K562 (cell line): ENCODE results near the gene TP53BP1. TPM values are rescaled to one million over a fixed set of nuclear protein-coding genes. Genes with fewer than 3 reads are reported as not detected.

ENCODE experiments used
- ATAC-seq: fragments of 200-7000 bp; cut with Tn5 transposase; 3 replicates; pipeline ENCODE4 v1.9.1; 2020; ENCODE audit warnings: moderate library complexity
- BruUV-seq: library from RNA; stranded (reverse); fragments of 400-500 nt; replicated peaks from 2 replicates; lab custom pipeline; 2021; lab: Mats Ljungman, UMichigan
- CTCF ChIA-PET: fragments of 300-600 bp; formaldehyde crosslinking; extraction: SDS; loops from one replicate; lab custom pipeline; 2021; ENCODE audit warnings: low intra/inter-chr PET ratio; lab: Yijun Ruan, JAX
- POLR2A ChIA-PET: fragments of 300-600, 350-650 bp; sonication (Branson Sonifier 250); formaldehyde crosslinking; extraction: SDS; loops from one replicate; lab custom pipeline; 2021; ENCODE audit warnings: antibody characterized with exemption, inconsistent platforms; lab: Yijun Ruan, JAX
- DNase-seq, 4 experiments: peaks; one replicate each; pipeline versions ENCODE4 v3.0.0 to v3.0.0-alpha.2; 2011 to 2018; ENCODE audit warnings: low spot score in 3 of 4, mixed read lengths in 3 of 4; ENCODE audit errors: extremely low read depth in 1 of 4
- FAIRE-seq: peaks from 2 replicates; lab custom pipeline; 2011; peaks lifted over from hg19 to GRCh38; lab: Jason Lieb, UNC
- H2AFZ ChIP-seq: 2 replicates; pipeline ENCODE4 v1.6.0; 2011; ENCODE audit warnings: low read depth, low read length, control low read depth, inconsistent platforms
- H3K27ac ChIP-seq: fragments of 200-600 bp; 3 replicates; pipeline ENCODE4 v1.8.0; 2011; ENCODE audit warnings: low read depth, mild to moderate bottlenecking, control low read depth, inconsistent platforms, low read length, moderate library complexity, mixed read lengths; ENCODE audit errors: extremely low read depth
- H3K27me3 ChIP-seq, 2 experiments: fragments of 300-600 bp in 1 of 2; 2 replicates in 1 of 2; 3 replicates in 1 of 2; pipeline versions ENCODE4 v1.6.0 to v1.8.0; 2011; ENCODE audit warnings: inconsistent platforms in 2 of 2, low read length in 2 of 2, mild to moderate bottlenecking in 1 of 2, mixed read lengths in 1 of 2, moderate library complexity in 1 of 2; ENCODE audit not compliant: control insufficient read depth in 2 of 2, insufficient read depth in 2 of 2
- H3K36me3 ChIP-seq: fragments of 300-600 bp; 3 replicates; pipeline ENCODE4 v1.8.0; 2011; ENCODE audit warnings: mild to moderate bottlenecking, low read length, inconsistent platforms; ENCODE audit not compliant: control insufficient read depth, insufficient read depth
- H3K4me1 ChIP-seq, 2 experiments: fragments of 200-600 bp in 1 of 2; replicated peaks in 1 of 2; 2 replicates in 1 of 2; 3 replicates in 1 of 2; pipeline versions ENCODE4 v1.5.1 to v1.8.0; 2011; ENCODE audit warnings: inconsistent platforms in 2 of 2, low read length in 2 of 2, mild to moderate bottlenecking in 1 of 2, mixed read lengths in 1 of 2, moderate library complexity in 1 of 2; ENCODE audit not compliant: control insufficient read depth in 2 of 2, insufficient read depth in 2 of 2
- H3K4me2 ChIP-seq: 2 replicates; pipeline ENCODE4 v1.6.1; 2011; ENCODE audit warnings: low read length, control low read depth, inconsistent platforms, mixed read lengths; ENCODE audit not compliant: insufficient read depth
- H3K4me3 ChIP-seq: fragments of 200-600 bp; sonication (generic), shearing (Covaris generic); 2 replicates; pipeline ENCODE4 v1.5.1; 2016; ENCODE audit warnings: control low read depth, inconsistent platforms
- H3K79me2 ChIP-seq: fragments of 200-600 bp; 3 replicates; pipeline ENCODE4 v1.8.0; 2011; ENCODE audit warnings: low read length, inconsistent platforms; ENCODE audit not compliant: control insufficient read depth, insufficient read depth
- H3K9ac ChIP-seq, 2 experiments: 2 replicates each; pipeline versions ENCODE4 v1.6.0 to v1.6.1; 2011; ENCODE audit warnings: low read depth in 2 of 2, low read length in 2 of 2, control low read depth in 1 of 2, inconsistent platforms in 1 of 2, mild to moderate bottlenecking in 1 of 2, mixed read lengths in 1 of 2; ENCODE audit not compliant: insufficient read depth in 1 of 2
- H3K9me1 ChIP-seq: one replicate; pipeline ENCODE4 v1.6.0; 2011; ENCODE audit warnings: inconsistent platforms, mild to moderate bottlenecking, low read length, moderate library complexity; ENCODE audit not compliant: control insufficient read depth, insufficient read depth
- H3K9me3 ChIP-seq: replicated peaks from 2 replicates; pipeline ENCODE4 v1.5.1; 2011; ENCODE audit warnings: low read depth, low read length, inconsistent platforms; ENCODE audit not compliant: control insufficient read depth, insufficient read depth
- H4K20me1 ChIP-seq: replicated peaks from 2 replicates; pipeline ENCODE4 v1.6.1; 2011; ENCODE audit warnings: low read length, inconsistent platforms, mixed read lengths; ENCODE audit not compliant: control insufficient read depth, insufficient read depth
- CBX5 ChIP-seq: IDR thresholded peaks from 2 replicates; pipeline ENCODE4 v1.6.1; 2014; ENCODE audit warnings: low read depth, borderline replicate concordance
- ETS2 ChIP-seq: IDR thresholded peaks from 2 replicates; pipeline ENCODE4 v1.6.1; 2016; ENCODE audit warnings: borderline replicate concordance, missing genetic modification characterization, mild to moderate bottlenecking, moderate library complexity, missing compliant biosample characterization; ENCODE audit not compliant: poor library complexity, severe bottlenecking
- NFYB ChIP-seq: IDR thresholded peaks from 2 replicates; pipeline ENCODE4 v1.6.1; 2011; ENCODE audit warnings: mild to moderate bottlenecking, moderate library complexity; ENCODE audit not compliant: insufficient read length; ENCODE audit errors: extremely low read depth
- TFAP4 ChIP-seq: sonication (generic); formaldehyde crosslinking; IDR thresholded peaks from 2 replicates; pipeline ENCODE4 v1.8.0; 2022; ENCODE audit warnings: missing genetic modification reagents, mild to moderate bottlenecking, moderate library complexity, borderline replicate concordance
- ZNF232 ChIP-seq: sonication (generic); formaldehyde crosslinking; IDR thresholded peaks from 2 replicates; pipeline ENCODE4 v1.8.0; 2022; ENCODE audit warnings: mild to moderate bottlenecking, missing genetic modification reagents
- ZNF449 ChIP-seq: fragments of 250-450 bp; sonication (Bioruptor Pico); IDR thresholded peaks from 2 replicates; pipeline ENCODE4 v1.8.0; 2022; ENCODE audit warnings: moderate library complexity, mild to moderate bottlenecking, inconsistent platforms
- ZNF655 ChIP-seq: fragments of 250-450 bp; sonication (Bioruptor Pico); IDR thresholded peaks from 2 replicates; pipeline ENCODE4 v1.5.0; 2021
- WGBS: fragments of 100-300 bp; shearing (Covaris generic); methylation state at CpG from one replicate; pipeline ENCODE4 v1.1.6; 2016; ENCODE audit warnings: low coverage, mixed read lengths; ENCODE audit not compliant: insufficient coverage; ENCODE audit errors: missing lambda C conversion rate; 5-methylcytosine and 5-hydroxymethylcytosine counted together
- in situ Hi-C: fragments of 300-500 bp; cut with MboI; formaldehyde crosslinking; loops from 4 replicates; pipeline ENCODE4 v1.15.0; 2018; ENCODE audit warnings: inconsistent platforms, mixed read lengths
- intact Hi-C: fragments of 100-400 bp; cut with micrococcal nuclease; formaldehyde crosslinking; loops from 2 replicates; pipeline ENCODE4 v1.14.2; 2022
- polyA plus RNA-seq, 8 experiments: library from polyadenylated mRNA; depleted of rRNA in 4 of 8; stranded (reverse) in 5 of 8; unstranded in 3 of 8; fragments of >200 nt; fragmentation: Nextera tagmentation in 2 of 8; fragmentation: Illumina TruSeq in 1 of 8; extraction: Ambion mirVana in 2 of 8; extraction: Trizol in 1 of 8; gene quantifications; 2 replicates each; pipeline versions ENCODE4 v1.2.1 to v1.2.3, GENCODE V29; 2011 to 2014; ENCODE audit warnings: inconsistent platforms in 1 of 8, missing spikeins in 1 of 8
- total RNA-seq, 7 experiments: library from RNA; depleted of rRNA in 6 of 7; stranded (reverse); fragments of >200 nt in 6 of 7; fragmentation: Illumina TruSeq in 2 of 7; extraction: Trizol in 2 of 7; gene quantifications; 2 replicates each; pipeline versions ENCODE4 v1.2.1 to v1.2.3, GENCODE V29; 2011 to 2021; ENCODE audit warnings: low replicate concordance in 1 of 7
- TF ChIP-seq, protein P1 (sequence below): fragments of 250-450 bp; sonication (Bioruptor Pico); IDR thresholded peaks from 2 replicates; pipeline ENCODE4 v1.9.0; 2021; ENCODE audit warnings: mild to moderate bottlenecking

Gene TP53BP1
- total and polyA plus RNA-seq, 9 of the 15 experiments (the other 6 are each of a cell fraction or from before 2014, with no cell fraction given) = 5.7 to 63.3 (median 30.9) TPM

- H3K9me3 ChIP-seq = no peaks in the 10 kb centered on the region
- H3K9me1 ChIP-seq = no peaks in the 10 kb centered on the region
- intact Hi-C loops (no loop called here), in situ Hi-C loops (loop anchor here (25.0 kb wide), 2 partner anchors 148 to 248 kb away; partner anchors contain the start of genes CKMT1A, CKMT1B and PPIP5K1)
- CTCF ChIA-PET = no interaction called here
- no peak overlapping the region for H3K4me2 ChIP-seq
- H3K4me1 ChIP-seq = peaks cover 3 to 8% of the 10 kb centered on the region in 2 experiments; a peak in 3 of 5 replicates
- BruUV-seq = no TSS peak
- peaks cover 18% of the 10 kb centered on the region; the same call in 2 of the 3 replicates for H3K36me3 ChIP-seq
- no peaks in the 10 kb centered on the region for H3K79me2 ChIP-seq
- H3K27ac ChIP-seq = no peak overlapping the region
- H3K9ac ChIP-seq = no peak overlapping the region
- no peak for FAIRE-seq
- POLR2A ChIA-PET = interaction anchor here (0.6 kb wide), 1 partner anchor 327 kb away, joined by 3 read pairs; no protein-coding TSS in a partner anchor
- TF ChIP-seq NFYB (no peak), ZNF655 (CRISPR knock-in tag) (no peak), ZNF449 (CRISPR knock-in tag) (no peak), TFAP4 (CRISPR knock-in tag) (no peak), ZNF232 (CRISPR knock-in tag) (no peak), CBX5 (no peak), ETS2 (tag) (no peak)
- TF ChIP-seq, protein P1, sequence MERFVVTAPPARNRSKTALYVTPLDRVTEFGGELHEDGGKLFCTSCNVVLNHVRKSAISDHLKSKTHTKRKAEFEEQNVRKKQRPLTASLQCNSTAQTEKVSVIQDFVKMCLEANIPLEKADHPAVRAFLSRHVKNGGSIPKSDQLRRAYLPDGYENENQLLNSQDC (CRISPR knock-in tag) = no peak
- TF ChIP-seq, all 486 proteins: peak for 0
- WGBS = 40% methylated on average over 3 of the region's 3 CpGs
- ATAC-seq (no peak), DNase-seq (no peak)
- Histone ChIP-seq H2AFZ (no peak overlapping the region), H4K20me1 (no peaks in the 10 kb centered on the region), H3K27me3 (no peaks in the 10 kb centered on the region), H3K4me3 (no peak overlapping the region)
Observed at GRCh38 chr15:43439268-43439667, 53.7 kb downstream of the TP53BP1 start.
